ENCODE data around the gene IGDCC3. TPM values are rescaled to one million over a fixed set of nuclear protein-coding genes. Genes with fewer than 3 reads are reported as not detected.

Gene IGDCC3
- polyA plus RNA-seq, 1 donor from 2014 or later, result 14.4 TPM

DNA sequence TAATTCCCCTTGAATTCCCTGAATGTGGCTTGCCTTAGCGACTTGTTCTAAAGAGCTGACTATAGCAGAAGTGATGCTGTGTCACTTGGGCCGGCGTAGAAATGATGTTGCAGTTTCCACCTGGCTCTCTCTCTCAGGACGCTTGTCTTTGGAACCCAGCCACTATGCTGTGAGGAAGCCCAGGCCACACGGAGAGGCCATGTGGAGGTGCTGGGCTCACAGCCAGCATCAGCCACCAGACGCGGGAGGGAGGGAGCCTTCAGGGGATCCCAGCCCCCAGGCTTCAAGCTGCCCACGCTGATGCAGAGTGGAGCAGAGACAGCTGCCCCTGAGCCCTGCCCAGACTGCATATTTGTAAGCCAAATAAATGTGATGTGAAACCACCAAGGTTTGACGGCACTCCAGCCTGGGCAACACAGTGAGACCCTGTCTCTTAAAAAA, 54.7 kb downstream of the IGDCC3 start:
- no peaks in the 10 kb centered on the region for H3F3A ChIP-seq (ENCODE audit: insufficient read depth, low read length, poor library complexity, severe bottlenecking)
- no peaks in the 10 kb centered on the region for H3K27me3 ChIP-seq (ENCODE audit: insufficient read depth, low read depth, low read length)
- no peaks in the 10 kb centered on the region for H3K36me3 ChIP-seq (ENCODE audit: insufficient read depth, low read length)
- no peaks in the 10 kb centered on the region for H3K9me2 ChIP-seq (ENCODE audit: insufficient read depth, low read length)
- no peaks in the 10 kb centered on the region for H3K79me2 ChIP-seq (replicated peaks; ENCODE audit: insufficient read depth, low read length)
- H3K9me3 ChIP-seq (ENCODE audit: low read length), result no peaks in the 10 kb centered on the region
- no peak overlapping the region for H2AFZ ChIP-seq (ENCODE audit: low read depth, low read length)
- no peaks in the 10 kb centered on the region for H4K20me1 ChIP-seq (ENCODE audit: insufficient read depth)
- H3K4me2 ChIP-seq (ENCODE audit: low read length), result no peak overlapping the region
- H3K4me3 ChIP-seq (ENCODE audit: low read length), result no peak overlapping the region
- H3K27ac ChIP-seq (ENCODE audit: low read length), result no peak overlapping the region
- H3K9ac ChIP-seq (ENCODE audit: low read length), result no peak overlapping the region
- TF ChIP-seq RAD21 (conservative IDR thresholded peaks at IDR 0.05) (no peak), TAF1 (IDR thresholded peaks at IDR 0.05; ENCODE audit: low read depth) (no peak), POLR2AphosphoS5 (IDR thresholded peaks at IDR 0.05) (no peak), REST (IDR thresholded peaks at IDR 0.05; ENCODE audit: borderline replicate concordance) (no peak), EP300 (conservative IDR thresholded peaks at IDR 0.05; ENCODE audit: poor library complexity, severe bottlenecking) (no peak), CTCF (IDR thresholded peaks at IDR 0.05; ENCODE audit: poor library complexity, severe bottlenecking) (no peak), EZH2 (IDR thresholded peaks at IDR 0.05; ENCODE audit: borderline replicate concordance, insufficient read depth, low read length, poor library complexity, severe bottlenecking) (no peak), MXI1 (conservative IDR thresholded peaks at IDR 0.05; ENCODE audit: poor library complexity, severe bottlenecking) (no peak)

DNA sequence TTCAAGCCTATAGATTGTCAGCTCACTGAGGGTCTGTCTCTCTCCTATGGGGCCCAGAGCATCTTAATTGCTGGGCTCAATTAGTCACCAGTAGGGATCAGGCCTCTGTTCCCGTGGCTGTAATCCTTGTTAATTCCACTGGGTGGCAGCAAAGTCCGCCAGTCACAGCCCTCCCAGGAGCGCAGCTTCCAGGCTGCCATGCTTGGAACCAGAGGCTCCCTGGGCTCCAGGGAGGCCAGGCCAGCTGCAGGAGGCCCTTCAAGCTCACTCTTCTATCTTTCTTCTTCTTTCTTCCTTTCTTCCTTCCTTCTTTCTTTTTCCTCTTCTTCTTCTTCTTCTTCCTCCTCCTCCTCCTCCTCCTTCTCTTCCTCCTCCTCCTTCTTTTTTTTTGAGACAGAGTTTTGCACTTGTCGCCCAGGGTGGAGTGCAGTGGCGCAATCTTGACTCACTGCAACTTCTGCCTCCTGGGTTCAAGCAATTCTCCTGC, 58.9 kb downstream of the IGDCC3 start:
- Histone ChIP-seq H4K20me1 (ENCODE audit: insufficient read depth) (no peaks in the 10 kb centered on the region), H3K4me3 (ENCODE audit: low read length) (no peak overlapping the region), H2AFZ (ENCODE audit: low read depth, low read length) (no peak overlapping the region), H3K9me2 (ENCODE audit: insufficient read depth, low read length) (no peaks in the 10 kb centered on the region), H3K4me2 (ENCODE audit: low read length) (no peak overlapping the region), H3K27me3 (ENCODE audit: insufficient read depth, low read depth, low read length) (no peaks in the 10 kb centered on the region), H3K9ac (ENCODE audit: low read length) (no peak overlapping the region), H3K36me3 (ENCODE audit: insufficient read depth, low read length) (no peaks in the 10 kb centered on the region), H3F3A (ENCODE audit: insufficient read depth, low read length, poor library complexity, severe bottlenecking) (no peaks in the 10 kb centered on the region), H3K9me3 (ENCODE audit: low read length) (no peaks in the 10 kb centered on the region), H3K27ac (ENCODE audit: low read length) (no peak overlapping the region), H3K79me2 (replicated peaks; ENCODE audit: insufficient read depth, low read length) (no peaks in the 10 kb centered on the region)
- TF ChIP-seq POLR2AphosphoS5 (IDR thresholded peaks at IDR 0.05) (no peak), EP300 (conservative IDR thresholded peaks at IDR 0.05; ENCODE audit: poor library complexity, severe bottlenecking) (no peak), RAD21 (conservative IDR thresholded peaks at IDR 0.05) (peak; percentile 100), EZH2 (IDR thresholded peaks at IDR 0.05; ENCODE audit: borderline replicate concordance, insufficient read depth, low read length, poor library complexity, severe bottlenecking) (no peak), CTCF (IDR thresholded peaks at IDR 0.05; ENCODE audit: poor library complexity, severe bottlenecking) (peak; percentile 99), REST (IDR thresholded peaks at IDR 0.05; ENCODE audit: borderline replicate concordance) (no peak), SMC3 (conservative IDR thresholded peaks at IDR 0.05; ENCODE audit: poor library complexity) (peak; percentile 99), MXI1 (conservative IDR thresholded peaks at IDR 0.05; ENCODE audit: poor library complexity, severe bottlenecking) (peak; percentile 39), TAF1 (IDR thresholded peaks at IDR 0.05; ENCODE audit: low read depth) (no peak)
